22Rv1 (cell line): ENCODE results near the gene TWSG1.
"Not testable (repeated sequence)": the region's sequence is repeated elsewhere in the genome, so short reads cannot be mapped to it uniquely, and the experiment has no call there.

ENCODE experiments used
- H3K27ac ChIP-seq: fragments of 450-650 bp; 2 replicates; pipeline ENCODE4 v1.5.1; 2017
- CTCF ChIP-seq: fragments of 450-650 bp; IDR thresholded peaks from 2 replicates; pipeline ENCODE4 v1.5.1; 2017; ENCODE audit warnings: mild to moderate bottlenecking
- ZFX ChIP-seq: fragments of 450-650 bp; IDR thresholded peaks from 2 replicates; pipeline ENCODE4 v1.6.1; 2017; ENCODE audit warnings: antibody characterized with exemption, borderline replicate concordance

Gene TWSG1

GRCh38 chr18:9431296-9431695 is 96.7 kb downstream of the TWSG1 start:
- TF ChIP-seq ZFX: no peak
- TF ChIP-seq CTCF: no peak
- no peak overlapping the region for H3K27ac ChIP-seq

GRCh38 chr18:9433122-9433521 is 98.5 kb downstream of the TWSG1 start:
- H3K27ac ChIP-seq: not testable (repeated sequence)

GRCh38 chr18:9433671-9434121 is 99.1 kb downstream of the TWSG1 start:
- TF ChIP-seq CTCF: no peak
- H3K27ac ChIP-seq: no peak overlapping the region

GRCh38 chr18:9434122-9434701 is 99.6 kb downstream of the TWSG1 start:
- H3K27ac ChIP-seq: no peak overlapping the region

GRCh38 chr18:9435041-9435440 is 100.5 kb downstream of the TWSG1 start:
- no peak overlapping the region for H3K27ac ChIP-seq
- no peak for TF ChIP-seq CTCF
- no peak for TF ChIP-seq ZFX

More at GRCh38 chr18:9434122-9434701, 99.6 kb downstream of the TWSG1 start:
- TF ChIP-seq CTCF: no peak
- no peak for TF ChIP-seq ZFX

- TF ChIP-seq CTCF: no peak
- no peak for TF ChIP-seq ZFX
- H3K27ac ChIP-seq: no peak overlapping the region
Observed at GRCh38 chr18:9436206-9436929, 101.8 kb downstream of the TWSG1 start.

- TF ChIP-seq CTCF (no peak), ZFX (no peak)
- H3K27ac ChIP-seq: no peak overlapping the region
Observed at GRCh38 chr18:9437021-9437437, 102.5 kb downstream of the TWSG1 start.
